ENCODE measurements around the gene FAH.
"Not testable (repeated sequence)": the region's sequence is repeated elsewhere in the genome, so short reads cannot be mapped to it uniquely, and the experiment has no call there.

FAH gene

DNA sequence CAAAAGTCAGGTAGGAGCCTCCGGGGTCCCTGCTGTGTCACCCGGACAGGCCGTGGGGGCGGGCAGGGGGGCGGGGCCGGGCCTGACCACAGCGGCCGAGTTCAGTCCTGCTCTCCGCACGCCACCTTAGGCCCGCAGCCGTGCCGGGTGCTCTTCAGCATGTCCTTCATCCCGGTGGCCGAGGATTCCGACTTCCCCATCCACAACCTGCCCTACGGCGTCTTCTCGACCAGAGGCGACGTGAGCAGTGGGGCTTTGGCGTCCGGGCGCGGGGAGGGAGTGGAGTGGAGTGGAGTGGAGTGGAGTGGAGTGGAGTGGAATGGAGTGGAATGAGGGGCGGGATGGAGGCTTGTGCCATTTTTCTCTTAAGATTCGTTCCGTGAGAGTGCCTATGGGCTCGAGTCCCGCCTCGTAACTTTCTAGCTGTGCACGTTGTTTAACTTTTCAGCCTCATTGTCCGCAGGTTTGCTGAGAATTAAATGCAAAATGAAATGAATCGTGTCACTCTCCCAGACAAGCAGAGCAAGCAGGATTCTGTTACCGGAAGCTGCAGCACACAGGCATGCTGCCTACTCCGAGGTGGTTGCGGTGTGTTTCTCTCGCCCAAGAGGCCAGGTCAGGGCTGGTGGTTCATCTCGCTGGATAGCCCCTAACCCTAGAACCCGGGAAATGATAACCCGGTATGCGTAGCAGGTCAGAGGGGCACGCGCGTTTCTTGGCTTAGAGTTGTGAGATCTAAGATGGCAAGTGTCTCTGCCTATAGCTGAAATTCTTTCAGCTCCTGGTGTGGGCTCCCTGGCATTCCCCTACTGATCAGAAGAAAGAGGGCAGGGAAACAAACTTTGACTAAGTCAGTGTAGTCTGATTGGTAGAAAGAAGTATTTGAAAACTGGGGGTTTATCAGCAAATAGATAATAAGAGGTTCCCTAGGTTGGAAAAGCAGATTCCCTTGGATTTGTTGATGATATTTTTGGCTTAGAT lies at the start of gene FAH:
FAH (plus strand) TSS at position 104 of the 981 bp plus-strand sequence; CDS start at position 160, 56 bp downstream.
- DNase-seq, result no peak

DNA sequence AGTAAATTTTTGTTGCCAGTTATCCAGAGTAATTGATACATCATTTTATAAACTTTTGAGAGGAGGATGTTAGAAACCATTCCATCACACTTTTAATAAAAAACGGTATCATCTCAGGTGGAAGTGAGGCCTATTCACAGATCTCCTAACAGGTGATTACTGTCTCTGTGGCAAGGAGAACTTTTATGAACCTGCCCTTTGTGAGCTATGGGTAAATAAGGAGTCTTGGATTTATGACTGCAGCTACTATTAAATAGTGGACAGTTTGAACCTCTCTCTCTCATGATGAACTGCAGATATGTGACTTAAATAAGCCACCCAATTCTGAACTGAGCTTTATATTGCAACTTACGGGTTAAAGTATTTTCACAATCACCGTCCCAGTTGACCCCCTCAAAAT lies 47.6 kb upstream of the FAH start:
- DNase-seq, result no peak

DNA sequence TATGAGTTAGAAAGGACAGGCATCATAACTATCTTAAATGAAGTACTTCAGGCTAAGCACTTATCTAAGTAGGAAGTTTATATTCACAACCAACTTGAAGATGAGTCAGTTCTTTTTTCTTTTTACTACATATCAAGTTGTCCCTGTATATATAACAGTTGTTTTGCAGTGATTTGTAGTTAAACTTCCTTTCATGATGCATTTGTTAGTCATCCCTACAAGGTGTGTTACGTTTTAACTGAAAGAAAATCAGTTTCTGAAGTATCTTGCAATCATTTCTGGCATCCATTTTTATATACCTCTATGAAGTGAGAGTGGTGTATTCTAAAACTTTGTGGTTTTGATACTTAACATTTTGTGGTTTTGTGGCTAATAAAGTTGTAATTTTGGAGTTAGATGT lies 47.2 kb upstream of the FAH start:
- DNase-seq, result no peak

DNA sequence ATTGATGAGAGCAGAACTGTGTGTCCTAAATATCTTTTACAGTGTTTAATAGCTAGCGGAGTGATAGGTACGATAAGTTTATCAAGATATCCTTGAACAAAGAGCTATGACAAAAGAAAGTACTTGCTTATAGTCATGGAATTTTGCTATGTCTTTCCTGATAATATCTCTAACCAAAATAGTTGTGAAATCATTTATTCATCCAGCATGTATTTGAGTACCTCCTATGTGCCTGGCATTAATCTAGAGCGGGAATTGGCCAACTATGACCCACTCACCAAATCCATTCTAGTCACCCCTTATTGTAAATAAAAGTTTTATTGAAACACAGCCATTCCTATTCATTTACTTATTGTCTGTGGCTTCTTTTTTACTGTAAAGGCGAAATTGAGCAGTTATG lies 46.7 kb upstream of the FAH start:
- no peak for DNase-seq

DNA sequence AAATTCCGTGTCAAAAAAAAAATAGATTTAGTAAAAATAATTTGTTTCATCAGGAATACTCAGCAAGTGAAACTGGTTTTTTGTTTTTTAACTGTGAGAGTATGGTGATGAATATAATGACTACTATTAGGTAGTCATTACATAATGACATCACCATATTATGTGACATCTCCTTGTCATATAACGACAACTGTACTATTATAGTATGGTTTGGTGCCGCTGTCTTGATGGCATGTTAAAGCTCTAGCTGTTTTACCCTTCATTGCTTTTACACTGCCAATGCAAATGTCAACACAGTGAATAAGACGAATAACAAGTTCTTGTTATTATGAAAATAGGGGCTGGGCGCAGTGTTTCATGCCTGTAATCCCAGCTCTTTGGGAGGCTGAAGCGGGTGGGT lies 45.6 kb upstream of the FAH start:
- no peak for DNase-seq

DNA sequence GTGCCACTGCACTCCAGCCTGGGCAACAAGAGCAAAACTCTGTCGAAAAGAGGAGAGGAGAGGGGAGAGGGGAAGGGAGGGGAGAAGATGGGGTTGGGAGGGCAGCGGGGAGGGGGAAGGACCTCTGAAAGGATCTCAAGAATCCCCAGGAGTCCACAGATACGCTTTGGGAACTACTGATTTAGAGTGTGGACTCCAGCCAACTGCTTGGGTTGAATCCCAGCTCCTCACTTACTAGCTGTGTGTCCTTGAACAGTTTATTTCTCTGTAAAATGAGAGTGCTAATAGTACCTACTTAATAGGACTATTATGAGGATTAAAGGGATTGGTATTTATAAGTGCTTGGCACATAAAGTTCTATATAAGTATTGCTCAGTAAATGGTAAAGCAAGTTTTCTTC lies 45.0 kb upstream of the FAH start:
- no peak for DNase-seq

DNA sequence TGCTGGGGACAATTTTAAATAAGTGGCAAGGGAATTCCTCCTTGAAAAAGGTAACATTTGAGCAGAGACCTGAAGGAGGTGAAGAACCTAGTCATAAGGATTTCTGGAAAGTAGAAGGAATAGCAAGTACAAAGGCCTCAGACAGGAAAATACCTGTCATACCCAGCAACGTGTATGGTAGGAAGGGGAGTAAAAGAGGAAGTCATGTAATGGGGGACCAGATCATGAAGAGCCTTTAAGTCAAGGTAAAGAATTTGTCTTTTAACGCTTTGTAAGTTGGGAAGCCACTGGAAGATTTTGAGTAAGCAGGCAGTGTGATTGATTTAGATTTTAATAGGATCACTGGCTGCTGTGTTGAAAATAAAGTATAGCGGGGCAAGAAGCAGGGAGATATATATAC lies 43.4 kb upstream of the FAH start:
- no peak for DNase-seq

DNA sequence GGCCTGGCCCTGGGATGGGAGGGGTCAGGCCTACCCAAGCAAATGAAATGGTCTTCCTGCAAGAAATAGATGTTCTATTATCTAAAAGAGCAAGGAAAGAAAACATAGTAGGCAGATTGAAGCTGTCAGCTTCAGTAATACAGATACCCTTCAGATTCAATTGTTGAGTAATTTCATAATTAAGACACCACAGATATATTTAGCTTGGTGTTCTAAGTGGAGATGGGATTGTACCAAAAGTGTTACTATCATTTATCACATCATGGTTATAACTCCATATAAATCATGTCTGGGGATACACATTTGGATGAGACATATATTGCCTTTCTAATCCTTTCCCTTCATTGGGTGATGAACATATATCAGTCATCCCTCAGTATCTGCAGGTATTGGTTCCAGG lies 41.9 kb upstream of the FAH start:
- DNase-seq, result no peak

DNA sequence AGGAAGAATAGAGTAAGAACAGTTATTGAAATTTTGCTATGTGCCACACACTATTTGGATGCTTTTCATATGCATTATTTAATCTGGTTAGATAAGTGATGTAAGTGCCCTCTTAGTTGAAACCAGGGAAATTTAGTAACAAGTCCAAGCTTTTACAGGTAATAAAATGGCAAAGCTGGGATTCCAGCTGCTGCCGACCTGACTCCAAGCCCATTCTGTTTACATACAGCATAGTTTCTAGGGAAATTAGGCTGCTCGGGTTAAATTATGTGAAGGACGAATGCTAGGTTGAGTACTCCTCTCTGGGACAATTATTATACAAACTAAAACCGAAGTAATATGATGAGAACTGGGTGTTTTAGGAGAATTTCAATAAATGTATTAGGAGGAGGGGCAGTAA lies 38.7 kb upstream of the FAH start:
- DNase-seq, result no peak

DNA sequence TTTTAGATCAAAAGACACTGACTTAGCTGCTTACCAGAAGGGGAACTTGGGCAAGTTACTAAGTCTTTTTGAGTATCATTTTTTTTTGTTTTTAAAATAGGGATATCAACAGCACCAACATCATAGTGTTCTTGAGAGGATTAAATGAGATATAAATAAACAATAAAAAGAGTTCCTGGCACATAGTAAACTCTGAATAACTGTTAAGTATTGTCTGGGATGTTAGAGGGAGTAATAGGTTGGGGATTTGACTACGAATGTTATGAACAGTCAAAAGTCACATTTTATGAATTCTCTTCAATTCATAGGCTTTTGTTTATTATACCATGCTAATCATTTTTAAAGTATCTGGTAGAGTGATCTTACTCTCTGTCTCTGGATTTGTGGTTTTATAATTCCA lies 37.8 kb upstream of the FAH start:
- no peak for DNase-seq

DNA sequence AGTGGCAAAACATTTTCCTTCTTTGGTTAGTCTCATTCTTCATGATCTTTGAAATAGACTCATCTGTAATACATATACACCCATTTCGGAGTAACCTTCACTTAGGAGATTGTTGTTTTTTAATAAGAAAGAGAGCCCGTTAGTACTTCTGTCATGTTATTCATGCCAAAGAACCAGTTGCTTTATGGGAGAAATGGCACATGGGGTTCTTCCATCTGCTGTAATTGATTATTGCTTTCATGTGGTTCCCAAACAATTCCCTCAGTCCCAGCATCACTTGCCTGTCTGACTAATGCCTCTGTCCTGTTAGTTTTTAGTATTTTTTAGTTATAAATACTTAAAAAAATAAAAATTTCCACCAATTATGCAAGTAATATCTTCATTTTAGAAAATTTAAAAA lies 33.8 kb upstream of the FAH start:
- no peak for DNase-seq

DNA sequence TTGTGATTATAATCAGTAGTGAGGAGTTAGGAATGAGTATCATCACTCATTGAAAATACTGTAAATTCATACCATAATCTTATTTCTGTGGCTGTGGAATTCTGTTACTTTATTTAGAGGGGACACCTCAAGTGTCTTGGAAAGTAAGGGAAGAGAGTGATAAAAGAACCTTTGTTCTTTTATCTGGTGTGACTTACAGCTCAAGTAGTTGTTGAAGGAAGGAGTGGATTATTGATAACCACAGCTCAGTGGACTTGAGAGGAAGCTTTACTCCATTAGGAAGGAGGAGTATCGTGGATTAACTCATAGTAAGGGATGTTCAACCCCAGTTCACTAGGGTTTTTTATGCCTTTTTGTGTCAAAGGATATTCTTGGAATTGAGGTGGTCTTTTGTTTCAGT lies 32.2 kb upstream of the FAH start:
- no peak for DNase-seq

DNA sequence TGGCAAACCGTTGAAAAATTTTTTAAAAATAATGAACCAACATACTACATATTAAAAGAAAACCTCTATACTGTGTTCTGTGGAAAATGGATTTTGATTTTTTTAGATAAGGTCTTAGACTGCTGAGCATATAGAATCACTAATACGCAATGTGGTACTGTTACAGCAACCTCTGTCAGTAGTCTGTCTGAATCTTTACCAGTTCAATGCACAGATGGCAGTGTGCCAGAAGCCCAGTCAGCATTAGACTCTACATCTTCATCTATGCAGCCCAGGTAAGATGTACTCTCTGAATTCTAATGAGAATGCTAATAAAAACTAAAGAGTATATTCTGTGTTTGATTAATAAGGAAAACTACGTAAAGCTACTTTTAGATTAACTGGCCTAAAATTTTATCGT lies 31.3 kb upstream of the FAH start:
- DNase-seq, result no peak

DNA sequence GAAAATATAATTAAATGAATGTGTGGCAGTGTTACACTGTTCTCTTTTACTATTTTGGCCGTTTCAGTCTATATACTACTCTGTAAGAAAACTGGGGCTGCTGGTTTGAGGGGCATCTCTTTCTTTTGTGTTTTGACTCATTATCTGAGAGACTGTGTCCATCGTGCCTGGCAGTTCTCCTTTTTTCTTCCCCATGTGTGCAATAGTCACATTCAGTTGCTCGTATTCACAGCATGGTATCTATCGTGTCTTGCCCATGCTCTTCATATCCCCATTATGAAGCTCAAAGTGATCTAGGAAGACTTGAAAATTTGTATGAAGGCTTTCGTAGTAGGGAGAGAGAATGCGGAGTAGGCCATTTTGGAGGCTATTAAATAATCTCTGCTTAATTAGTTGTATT lies 29.8 kb upstream of the FAH start:
- DNase-seq, result no peak

DNA sequence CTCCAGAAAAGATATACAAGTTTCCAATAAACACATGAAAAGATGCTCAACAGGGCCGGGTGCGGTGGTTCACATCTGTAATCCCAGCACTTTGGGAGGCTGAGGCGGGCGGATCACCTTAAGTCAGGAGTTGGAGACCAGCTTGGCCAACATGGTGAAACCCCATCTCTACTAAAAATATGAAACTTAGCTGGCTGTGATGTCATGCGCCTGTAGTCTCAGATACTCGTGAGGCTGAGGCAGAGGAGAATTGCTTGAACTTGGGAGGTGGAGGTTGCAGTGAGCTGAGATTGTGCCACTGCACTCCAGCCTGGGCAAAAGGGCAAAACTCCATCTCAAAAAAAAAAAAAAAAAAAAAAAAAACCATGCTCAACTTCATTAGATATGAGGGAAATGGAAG lies 25.5 kb upstream of the FAH start:
- DNase-seq, result not testable (repeated sequence)

DNA sequence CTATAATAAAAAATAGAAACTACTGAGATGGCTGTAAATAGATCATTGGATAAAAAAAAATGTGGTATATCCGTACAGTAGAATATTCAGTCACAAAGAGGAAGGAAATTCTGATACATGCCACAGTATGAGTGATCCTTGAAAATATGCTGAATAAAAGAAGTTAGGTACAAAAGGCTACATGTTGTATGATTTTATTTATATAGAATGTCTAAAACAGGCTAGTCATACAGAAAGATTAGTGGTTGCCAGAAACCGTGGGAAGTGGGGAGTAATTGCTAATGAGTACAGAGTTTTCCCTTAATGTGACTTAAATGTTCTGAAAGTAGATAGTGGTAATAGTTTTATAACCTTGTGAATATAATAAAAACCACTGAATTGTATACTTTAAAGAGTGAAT lies 24.9 kb upstream of the FAH start:
- DNase-seq, result no peak

DNA sequence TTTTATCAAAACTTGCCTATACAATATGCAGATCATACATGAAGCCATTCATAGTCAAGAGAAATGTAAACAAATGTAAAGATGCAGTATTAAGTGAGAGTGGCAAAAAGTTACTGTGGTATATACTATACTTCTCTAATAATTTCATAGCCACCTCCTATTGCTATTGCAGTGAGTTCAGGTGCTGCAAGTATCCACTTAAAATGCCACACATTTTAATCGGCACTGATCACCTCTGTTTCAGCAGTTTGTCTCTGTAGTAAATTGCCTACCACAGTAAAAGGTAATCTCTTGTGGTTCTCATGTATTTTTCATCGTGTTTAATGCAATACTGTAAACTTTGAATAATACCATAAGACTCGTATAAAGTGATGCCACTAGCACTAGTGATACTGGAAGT lies 20.4 kb upstream of the FAH start:
- DNase-seq, result no peak

DNA sequence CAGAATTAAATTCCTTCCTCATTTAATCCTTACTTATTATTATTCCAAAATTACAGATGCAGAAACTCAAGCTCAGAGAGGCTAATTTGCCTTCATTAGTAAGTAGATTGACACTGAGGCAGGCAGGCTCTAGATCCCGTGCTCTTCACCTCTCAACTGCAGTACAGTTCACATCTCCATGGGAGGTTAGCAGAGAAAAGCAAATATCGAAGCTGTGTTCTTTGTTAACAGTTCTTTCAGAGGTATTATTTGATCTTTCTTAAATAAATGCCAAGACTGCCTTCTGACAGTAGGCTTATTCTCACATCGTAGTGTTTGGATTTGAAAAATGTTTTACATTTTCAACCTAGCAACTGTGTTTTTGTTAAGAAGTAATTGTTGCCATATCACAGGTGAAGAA lies 15.9 kb upstream of the FAH start:
- DNase-seq, result no peak

DNA sequence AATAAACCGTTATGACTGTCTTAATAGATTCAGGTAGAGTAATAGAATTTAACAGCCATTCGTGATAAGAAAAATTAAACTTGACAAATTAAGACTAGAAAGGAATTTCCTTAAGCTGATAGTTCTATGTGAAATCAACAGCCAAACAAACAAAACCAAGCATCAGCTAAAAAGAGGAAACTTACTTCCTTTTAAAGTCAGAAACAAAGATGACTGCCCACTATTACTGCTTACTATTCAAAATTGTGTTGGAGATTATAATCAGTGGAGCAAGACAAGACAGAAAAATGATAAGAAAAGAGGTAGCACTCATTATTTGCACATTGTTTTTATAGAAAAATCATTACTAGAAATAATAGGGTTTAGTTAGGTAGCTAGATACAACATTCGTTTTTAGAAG lies 13.8 kb upstream of the FAH start:
- DNase-seq, result no peak

DNA sequence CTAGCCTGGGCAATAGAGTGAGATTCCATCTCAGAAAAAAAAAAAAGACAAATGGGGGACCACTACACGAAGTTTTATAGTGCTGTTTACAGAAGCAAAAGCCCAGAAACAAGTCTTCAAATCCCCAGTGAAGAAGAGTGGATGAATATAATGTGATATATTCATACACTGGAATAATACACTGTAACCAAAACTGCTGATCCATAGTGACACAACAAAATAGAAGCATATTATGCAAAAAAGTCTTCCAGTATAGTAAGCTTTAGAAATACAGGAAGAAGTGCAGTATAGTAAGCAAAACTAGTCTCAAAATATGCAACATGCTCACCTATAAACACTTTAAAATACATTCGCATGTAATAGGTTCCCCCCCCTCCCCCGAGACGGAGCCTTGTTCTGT lies 11.9 kb upstream of the FAH start:
- DNase-seq, result no peak

DNA sequence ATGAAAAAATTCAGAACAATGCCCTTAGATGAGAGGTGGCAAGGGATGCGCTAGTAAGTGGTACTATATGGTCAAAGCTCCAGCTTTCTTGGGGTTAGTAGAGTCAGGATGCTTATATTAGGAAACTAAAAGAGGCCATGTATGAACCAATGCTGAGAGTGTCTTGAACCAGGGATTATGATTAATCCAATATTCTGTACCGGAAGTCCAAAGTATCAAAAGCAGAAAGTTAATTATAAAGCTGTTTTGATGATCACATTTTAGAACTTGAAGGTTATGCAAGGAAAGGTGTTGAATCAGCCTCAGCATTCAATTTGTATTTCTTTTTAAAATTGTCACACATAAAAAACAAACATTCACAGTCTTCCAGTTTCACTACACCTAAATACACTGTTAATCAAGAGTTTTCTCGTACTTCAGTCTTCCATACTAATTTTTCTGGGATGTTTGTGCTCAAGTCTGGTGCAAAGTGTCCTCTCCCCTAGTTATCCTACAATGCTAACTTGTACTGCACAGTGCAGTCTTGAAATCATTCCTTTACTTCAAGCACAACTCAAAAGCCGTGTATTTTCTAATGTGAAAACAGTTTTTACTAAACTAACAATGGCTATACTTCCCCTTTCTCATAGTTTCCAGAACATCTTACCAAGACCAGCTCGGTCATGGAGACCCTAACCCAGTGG lies 10.7 kb upstream of the FAH start:
- DNase-seq, result no peak

DNA sequence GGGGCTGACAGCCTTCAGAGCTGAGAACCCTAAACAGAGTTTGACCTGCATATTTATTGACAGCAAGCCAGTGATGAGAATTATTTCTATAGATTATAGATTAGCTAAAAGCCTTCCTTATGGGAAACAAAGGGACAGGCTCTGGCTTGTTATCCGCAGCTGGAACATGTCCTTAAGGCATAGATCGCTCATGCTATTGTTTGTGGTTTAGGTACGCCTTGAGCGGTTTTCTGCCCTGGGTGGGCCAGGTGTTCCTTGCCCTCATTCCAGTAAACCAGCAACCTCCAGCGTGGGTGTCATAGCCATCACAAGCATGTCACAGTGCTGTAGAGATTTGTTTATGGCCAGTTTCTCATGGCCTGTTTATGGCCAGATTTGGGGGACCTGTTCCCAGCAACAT lies 10.2 kb upstream of the FAH start:
- DNase-seq, result no peak

DNA sequence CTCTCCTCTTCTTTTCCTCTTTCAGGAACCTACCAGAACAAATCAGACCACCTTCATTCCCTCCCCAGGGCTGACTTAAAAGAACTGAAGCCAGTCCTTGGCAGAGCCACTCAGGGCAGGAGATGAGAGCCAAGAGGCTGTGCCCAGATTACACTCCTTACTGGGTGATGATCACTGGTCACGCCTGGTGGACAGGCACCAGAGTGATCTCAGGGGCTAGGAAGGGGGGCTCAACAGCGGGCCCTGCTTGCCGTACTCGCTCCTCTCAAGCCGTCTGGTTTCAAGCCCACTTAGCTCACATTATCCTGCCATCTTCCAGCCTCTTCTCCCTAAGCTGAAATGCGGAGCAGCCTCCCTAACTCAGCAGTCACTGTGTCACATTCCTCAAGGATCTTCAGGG lies 1.7 kb upstream of the FAH start:
- no peak for DNase-seq

DNA sequence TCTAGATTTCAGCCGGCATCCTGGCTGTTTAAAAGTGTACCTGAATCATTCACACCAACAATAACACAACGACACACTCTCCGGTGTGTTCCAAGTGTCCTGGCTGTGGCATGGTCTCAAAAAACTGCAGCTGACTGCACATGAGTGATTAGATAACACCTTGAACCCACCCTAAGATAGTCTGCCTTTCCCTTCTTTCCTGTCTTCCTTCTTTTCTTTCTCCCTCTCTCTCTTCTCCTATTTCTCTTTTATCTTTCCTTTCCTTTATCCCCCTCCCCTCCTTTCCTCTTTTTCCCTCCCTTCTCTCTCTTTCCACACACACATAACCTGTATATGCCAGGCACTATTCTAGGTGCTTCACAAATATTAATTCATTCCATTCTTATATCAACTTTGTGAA lies 1.2 kb upstream of the FAH start:
- no peak for DNase-seq

All from NCI-H1930 (cell line).